ENCODE measurements around the gene DNASE1L3.

DNASE1L3 gene

GRCh38 chr3:58179235-58180098 is 31.3 kb downstream of the DNASE1L3 start:
- no peak for DNase-seq (ENCODE audit: low spot score)
- no peak for FAIRE-seq

GRCh38 chr3:58178528-58179234 is 32.1 kb downstream of the DNASE1L3 start:
- FAIRE-seq (no peak), DNase-seq (ENCODE audit: low spot score) (no peak)

- FAIRE-seq (no peak), DNase-seq (ENCODE audit: low spot score) (peak; percentile 31)
These were observed 32.8 kb downstream of the DNASE1L3 start for GRCh38 chr3:58177747-58178527.

GRCh38 chr3:58176827-58177489 is 33.8 kb downstream of the DNASE1L3 start:
- DNase-seq (ENCODE audit: low spot score) (no peak), FAIRE-seq (no peak)

GRCh38 chr3:58176185-58176530 is 34.6 kb downstream of the DNASE1L3 start:
- FAIRE-seq = no peak

GRCh38 chr3:58175437-58176184 is 35.2 kb downstream of the DNASE1L3 start:
- FAIRE-seq = no peak
- no peak for DNase-seq (ENCODE audit: low spot score)

More at GRCh38 chr3:58176185-58176530, 34.6 kb downstream of the DNASE1L3 start:
- no peak for DNase-seq (ENCODE audit: low spot score)

- DNase-seq (ENCODE audit: low spot score) (no peak), FAIRE-seq (no peak)
These were observed 35.7 kb downstream of the DNASE1L3 start for GRCh38 chr3:58175187-58175436.

GRCh38 chr3:58173669-58174398 is 36.9 kb downstream of the DNASE1L3 start:
- peak; percentile 15 for DNase-seq (ENCODE audit: low spot score)
- no peak for FAIRE-seq

GRCh38 chr3:58173029-58173668 is 37.6 kb downstream of the DNASE1L3 start:
- DNase-seq (ENCODE audit: low spot score) (no peak), FAIRE-seq (no peak)

GRCh38 chr3:58171126-58171525 is 39.6 kb downstream of the DNASE1L3 start:
- DNase-seq (ENCODE audit: low spot score) (no peak), FAIRE-seq (no peak)

- DNase-seq (ENCODE audit: low spot score) = no peak
- FAIRE-seq = no peak
These were observed 40.4 kb downstream of the DNASE1L3 start for GRCh38 chr3:58170376-58170775.

- no peak for FAIRE-seq
These were observed 41.4 kb downstream of the DNASE1L3 start for GRCh38 chr3:58169371-58169770.

GRCh38 chr3:58168498-58168897 is 42.3 kb downstream of the DNASE1L3 start:
- FAIRE-seq = no peak
- no peak for DNase-seq (ENCODE audit: low spot score)

More at GRCh38 chr3:58169371-58169770, 41.4 kb downstream of the DNASE1L3 start:
- no peak for DNase-seq (ENCODE audit: low spot score)

GRCh38 chr3:58167431-58168351 is 43.1 kb downstream of the DNASE1L3 start:
- FAIRE-seq = no peak
- peak; percentile 14 for DNase-seq (ENCODE audit: low spot score)

- FAIRE-seq = no peak
- DNase-seq (ENCODE audit: low spot score) = no peak
These were observed 45.6 kb downstream of the DNASE1L3 start for GRCh38 chr3:58164906-58165821.

- DNase-seq (ENCODE audit: low spot score) (peak; percentile 76), FAIRE-seq (peak; percentile 70)
These were observed 46.4 kb downstream of the DNASE1L3 start for GRCh38 chr3:58164199-58164879.

GRCh38 chr3:58163234-58163633 is 47.5 kb downstream of the DNASE1L3 start:
- FAIRE-seq = peak; percentile 61
- no peak for DNase-seq (ENCODE audit: low spot score)
